RWPE2 (cell line): ENCODE measurements around the gene WIZ.

Source experiments
- ATAC-seq: fragments of 200-7000 bp; cut with Tn5 transposase; 3 replicates; pipeline ENCODE4 v1.9.1; 2021; ENCODE audit warnings: low read depth
- DNase-seq: peaks from one replicate; pipeline ENCODE4 v3.0.0-alpha.2; 2020; ENCODE audit warnings: low spot score
- H3K27ac ChIP-seq: fragments of 450-650 bp; 2 replicates; pipeline ENCODE4 v1.5.1; 2017; ENCODE audit warnings: mild to moderate bottlenecking; ENCODE audit not compliant: poor library complexity, severe bottlenecking
- H3K27me3 ChIP-seq: fragments of 250-450 bp; sonication (Bioruptor Pico); 2 replicates; pipeline ENCODE4 v1.5.1; 2021; ENCODE audit warnings: mild to moderate bottlenecking, moderate library complexity; ENCODE audit not compliant: insufficient read depth, poor library complexity, severe bottlenecking
- H3K36me3 ChIP-seq: fragments of 250-450 bp; sonication (Bioruptor Pico); 2 replicates; pipeline ENCODE4 v1.5.1; 2020; ENCODE audit warnings: low read depth, mild to moderate bottlenecking, moderate library complexity
- H3K4me1 ChIP-seq: fragments of 250-450 bp; sonication (Bioruptor Pico); 2 replicates; pipeline ENCODE4 v1.5.1; 2021; ENCODE audit warnings: mild to moderate bottlenecking, moderate library complexity; ENCODE audit not compliant: insufficient read depth, poor library complexity, severe bottlenecking
- H3K4me3 ChIP-seq: fragments of 250-450 bp; sonication (Bioruptor Pico); 2 replicates; pipeline ENCODE4 v1.5.1; 2021; ENCODE audit warnings: mild to moderate bottlenecking, moderate library complexity; ENCODE audit not compliant: severe bottlenecking
- H3K9me3 ChIP-seq: fragments of 250-450 bp; sonication (Bioruptor Pico); 2 replicates; pipeline ENCODE4 v1.5.1; 2021; ENCODE audit warnings: mild to moderate bottlenecking, moderate library complexity; ENCODE audit not compliant: severe bottlenecking
- TF ChIP-seq, protein P1 (sequence below): fragments of 450-650 bp; IDR thresholded peaks from one replicate; pipeline ENCODE4 v1.5.1; 2017; ENCODE audit warnings: mild to moderate bottlenecking, moderate library complexity; ENCODE audit not compliant: poor library complexity, severe bottlenecking

Gene WIZ

DNA sequence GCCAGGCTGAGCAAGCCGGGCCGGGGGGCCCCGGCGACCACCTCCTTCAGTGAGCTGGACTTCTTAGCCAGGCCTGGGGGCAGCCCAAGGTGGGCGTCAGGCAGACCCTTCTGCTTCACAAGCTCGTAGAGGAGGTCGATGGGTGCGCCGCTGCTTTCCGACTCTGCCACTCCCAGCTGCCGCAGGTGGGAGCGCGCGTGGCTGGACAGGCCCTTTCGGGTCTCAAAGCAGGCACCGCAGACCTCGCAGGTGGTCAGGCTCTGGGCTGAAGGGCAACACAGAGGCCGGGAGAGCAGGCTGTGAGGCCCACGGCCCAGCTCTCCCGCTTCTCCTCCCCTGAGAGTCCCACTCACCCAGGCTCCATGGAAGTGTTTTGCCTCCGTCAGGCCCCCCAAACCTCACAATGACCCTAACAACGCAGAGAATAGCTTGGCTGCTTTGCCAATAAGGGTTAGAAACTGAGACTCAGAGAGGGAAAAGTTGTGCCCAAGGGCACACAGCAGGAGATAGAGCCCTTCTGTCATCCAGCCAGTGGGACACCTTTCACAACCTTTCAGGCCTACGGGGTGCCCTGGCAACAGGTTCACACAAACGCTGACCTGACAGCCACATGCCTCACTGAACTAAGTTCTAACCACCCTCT lies 19.8 kb downstream of the WIZ start:
- Histone ChIP-seq H3K36me3 (peaks cover 41% of the 10 kb centered on the region), H3K4me3 (no peak overlapping the region), H3K27ac (no peak overlapping the region), H3K27me3 (no peaks in the 10 kb centered on the region), H3K9me3 (no peaks in the 10 kb centered on the region), H3K4me1 (peaks cover 4% of the 10 kb centered on the region)
- ATAC-seq = no peak
- TF ChIP-seq, protein P1, sequence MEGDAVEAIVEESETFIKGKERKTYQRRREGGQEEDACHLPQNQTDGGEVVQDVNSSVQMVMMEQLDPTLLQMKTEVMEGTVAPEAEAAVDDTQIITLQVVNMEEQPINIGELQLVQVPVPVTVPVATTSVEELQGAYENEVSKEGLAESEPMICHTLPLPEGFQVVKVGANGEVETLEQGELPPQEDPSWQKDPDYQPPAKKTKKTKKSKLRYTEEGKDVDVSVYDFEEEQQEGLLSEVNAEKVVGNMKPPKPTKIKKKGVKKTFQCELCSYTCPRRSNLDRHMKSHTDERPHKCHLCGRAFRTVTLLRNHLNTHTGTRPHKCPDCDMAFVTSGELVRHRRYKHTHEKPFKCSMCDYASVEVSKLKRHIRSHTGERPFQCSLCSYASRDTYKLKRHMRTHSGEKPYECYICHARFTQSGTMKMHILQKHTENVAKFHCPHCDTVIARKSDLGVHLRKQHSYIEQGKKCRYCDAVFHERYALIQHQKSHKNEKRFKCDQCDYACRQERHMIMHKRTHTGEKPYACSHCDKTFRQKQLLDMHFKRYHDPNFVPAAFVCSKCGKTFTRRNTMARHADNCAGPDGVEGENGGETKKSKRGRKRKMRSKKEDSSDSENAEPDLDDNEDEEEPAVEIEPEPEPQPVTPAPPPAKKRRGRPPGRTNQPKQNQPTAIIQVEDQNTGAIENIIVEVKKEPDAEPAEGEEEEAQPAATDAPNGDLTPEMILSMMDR = no peak
- DNase-seq = peak; percentile 53

DNA sequence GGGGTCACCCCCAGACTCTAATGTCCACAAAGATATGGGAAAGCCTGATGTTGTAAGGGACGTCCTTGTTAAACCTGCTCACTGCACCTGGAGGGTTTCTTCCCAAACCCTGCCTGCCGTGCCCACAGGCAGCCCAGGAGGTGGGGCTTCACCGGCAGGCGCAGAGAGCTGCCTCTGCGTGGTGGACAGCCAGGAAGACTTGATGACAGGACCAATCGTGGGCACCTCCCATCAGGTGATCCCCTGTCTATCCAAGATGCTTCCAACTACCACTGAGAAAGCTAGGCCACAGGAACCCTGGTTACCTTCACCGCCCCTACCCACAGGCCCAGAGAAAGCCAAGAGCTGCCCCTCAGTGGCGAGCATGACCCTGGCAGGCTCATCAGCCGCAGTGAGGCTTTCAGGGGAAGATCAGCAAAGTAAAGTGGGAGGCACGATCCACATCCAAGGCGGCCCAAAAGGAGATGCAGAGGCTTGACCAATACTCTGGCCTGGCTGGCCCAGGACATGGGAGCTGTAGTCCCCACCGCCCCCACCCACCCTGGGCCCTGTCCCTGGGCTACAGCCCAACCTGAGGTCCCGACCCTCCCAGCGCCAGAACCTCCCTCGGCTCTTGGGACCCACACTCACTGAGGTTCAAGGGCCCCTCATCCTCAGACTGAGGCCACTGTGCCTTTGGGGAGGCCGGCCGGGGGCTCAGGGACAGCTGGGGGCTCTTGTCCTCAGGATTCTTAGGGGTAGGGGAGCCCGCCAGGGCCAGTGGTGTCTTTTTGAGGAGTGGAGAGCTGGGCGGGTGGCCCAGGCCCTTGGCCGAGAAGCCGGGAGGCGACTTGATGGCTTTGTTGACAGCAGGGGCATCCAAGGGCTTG lies 20.6 kb downstream of the WIZ start:
- peaks cover 4% of the 10 kb centered on the region for H3K4me1 ChIP-seq
- TF ChIP-seq, protein P1 = no peak
- no peak overlapping the region for H3K4me3 ChIP-seq
- ATAC-seq = no peak
- peaks cover 48% of the 10 kb centered on the region for H3K36me3 ChIP-seq
- no peak overlapping the region for H3K27ac ChIP-seq
- H3K27me3 ChIP-seq = no peaks in the 10 kb centered on the region
- no peaks in the 10 kb centered on the region for H3K9me3 ChIP-seq
- DNase-seq = no peak

DNA sequence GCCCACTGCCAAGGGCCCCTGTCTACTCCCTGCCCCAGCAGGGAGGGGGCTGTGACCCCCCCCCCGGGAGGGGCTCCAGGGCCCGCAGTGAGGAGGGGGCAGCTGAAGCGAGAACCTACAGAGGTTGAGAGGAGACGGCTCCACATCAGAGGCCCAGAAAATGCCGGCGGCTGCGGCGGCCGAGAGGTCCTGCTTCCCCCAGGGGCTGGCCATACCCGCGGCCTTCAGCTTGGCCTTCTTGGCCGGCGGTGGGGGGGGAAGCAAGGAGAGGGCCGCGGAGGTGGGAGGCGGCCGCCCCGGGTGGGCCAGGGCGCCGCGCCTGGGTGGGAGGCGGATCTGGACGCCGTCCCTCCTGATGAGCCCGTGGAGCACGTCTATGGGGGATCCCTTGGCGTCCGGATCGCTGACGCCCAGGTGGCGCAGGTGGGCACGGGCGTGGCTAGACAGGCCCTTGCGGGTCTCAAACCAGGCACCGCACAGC lies 21.7 kb downstream of the WIZ start:
- ATAC-seq = no peak
- H3K27me3 ChIP-seq = no peaks in the 10 kb centered on the region

DNA sequence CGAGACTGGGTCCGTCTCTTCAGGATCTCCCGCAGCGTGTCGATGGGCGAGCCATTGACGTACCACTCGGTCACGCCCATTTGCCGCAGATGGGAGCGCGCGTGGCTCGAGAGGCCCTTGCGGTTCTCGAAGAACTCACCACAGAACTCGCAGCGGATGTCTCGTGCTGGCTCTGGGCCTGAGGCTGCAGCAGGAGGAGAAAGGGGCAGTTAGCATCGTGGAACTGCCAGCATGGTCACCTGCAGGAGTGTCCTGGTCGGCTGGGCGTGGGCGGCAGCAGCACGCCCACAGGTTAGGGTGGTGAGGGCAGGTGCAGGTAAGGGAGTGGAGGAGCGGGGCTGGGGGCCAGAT lies 22.4 kb downstream of the WIZ start:
- Histone ChIP-seq H3K4me1 (peaks cover 4% of the 10 kb centered on the region), H3K27me3 (no peaks in the 10 kb centered on the region), H3K4me3 (no peak overlapping the region), H3K9me3 (peaks cover 4% of the 10 kb centered on the region), H3K36me3 (peaks cover 62% of the 10 kb centered on the region), H3K27ac (no peak overlapping the region)
- DNase-seq = peak; percentile 63
- no peak for ATAC-seq
- TF ChIP-seq, protein P1 = no peak

More for the DNA sequence above, 21.7 kb downstream of the WIZ start:
- no peak overlapping the region for H3K4me3 ChIP-seq
- no peak overlapping the region for H3K27ac ChIP-seq
- peaks cover 4% of the 10 kb centered on the region for H3K4me1 ChIP-seq
- TF ChIP-seq, protein P1 = no peak
- peaks cover 4% of the 10 kb centered on the region for H3K9me3 ChIP-seq
- no peak for DNase-seq
- peaks cover 60% of the 10 kb centered on the region for H3K36me3 ChIP-seq
